NB4 (cell line): Measurements from ENCODE around the gene STYX.

ENCODE experiments used
- DNase-seq: peaks from one replicate; pipeline ENCODE4 v3.0.0; 2010; ENCODE audit warnings: low read depth
- H3K4me3 ChIP-seq: one replicate; pipeline ENCODE4 v1.5.1; 2011; ENCODE audit warnings: mild to moderate bottlenecking, low read depth, low read length, moderate library complexity
- MAX ChIP-seq: IDR thresholded peaks from 2 replicates; pipeline ENCODE4 v1.6.1; 2011; ENCODE audit warnings: low read depth, low read length
- MYC ChIP-seq: IDR thresholded peaks from 2 replicates; pipeline ENCODE4 v1.6.1; 2011; ENCODE audit warnings: low read depth, low read length
- POLR2A ChIP-seq: IDR thresholded peaks from 2 replicates; pipeline ENCODE4 v1.6.1; 2011; ENCODE audit warnings: mild to moderate bottlenecking; ENCODE audit not compliant: insufficient read length; ENCODE audit errors: extremely low read depth
- TF ChIP-seq, protein P1 (sequence below): IDR thresholded peaks from one replicate; pipeline ENCODE4 v1.5.1; 2012; ENCODE audit warnings: low read depth, low read length

The STYX gene

GRCh38 chr14:52797653-52798052, 67.7 kb downstream of the STYX start:
- no peak for TF ChIP-seq MAX
- no peak for TF ChIP-seq MYC
- TF ChIP-seq, protein P1, sequence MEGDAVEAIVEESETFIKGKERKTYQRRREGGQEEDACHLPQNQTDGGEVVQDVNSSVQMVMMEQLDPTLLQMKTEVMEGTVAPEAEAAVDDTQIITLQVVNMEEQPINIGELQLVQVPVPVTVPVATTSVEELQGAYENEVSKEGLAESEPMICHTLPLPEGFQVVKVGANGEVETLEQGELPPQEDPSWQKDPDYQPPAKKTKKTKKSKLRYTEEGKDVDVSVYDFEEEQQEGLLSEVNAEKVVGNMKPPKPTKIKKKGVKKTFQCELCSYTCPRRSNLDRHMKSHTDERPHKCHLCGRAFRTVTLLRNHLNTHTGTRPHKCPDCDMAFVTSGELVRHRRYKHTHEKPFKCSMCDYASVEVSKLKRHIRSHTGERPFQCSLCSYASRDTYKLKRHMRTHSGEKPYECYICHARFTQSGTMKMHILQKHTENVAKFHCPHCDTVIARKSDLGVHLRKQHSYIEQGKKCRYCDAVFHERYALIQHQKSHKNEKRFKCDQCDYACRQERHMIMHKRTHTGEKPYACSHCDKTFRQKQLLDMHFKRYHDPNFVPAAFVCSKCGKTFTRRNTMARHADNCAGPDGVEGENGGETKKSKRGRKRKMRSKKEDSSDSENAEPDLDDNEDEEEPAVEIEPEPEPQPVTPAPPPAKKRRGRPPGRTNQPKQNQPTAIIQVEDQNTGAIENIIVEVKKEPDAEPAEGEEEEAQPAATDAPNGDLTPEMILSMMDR, result no peak
- TF ChIP-seq POLR2A, result no peak
- no peak for DNase-seq
- no peak overlapping the region for H3K4me3 ChIP-seq

- TF ChIP-seq, protein P1, result no peak
- TF ChIP-seq MYC (no peak), POLR2A (no peak), MAX (no peak)
- DNase-seq, result no peak
- H3K4me3 ChIP-seq, result no peak overlapping the region
These were observed 68.9 kb downstream of the STYX start for GRCh38 chr14:52798826-52799225.

GRCh38 chr14:52801014-52801712, 71.2 kb downstream of the STYX start:
- no peak for TF ChIP-seq MAX
- TF ChIP-seq POLR2A, result no peak
- no peak for TF ChIP-seq MYC
- TF ChIP-seq, protein P1, result no peak
- H3K4me3 ChIP-seq, result no peak overlapping the region
- DNase-seq, result peak; percentile 28

GRCh38 chr14:52802597-52802996, 72.6 kb downstream of the STYX start:
- no peak overlapping the region for H3K4me3 ChIP-seq
- no peak for TF ChIP-seq MAX
- TF ChIP-seq, protein P1, result no peak
- no peak for TF ChIP-seq MYC
- no peak for TF ChIP-seq POLR2A
- DNase-seq, result no peak

- no peak overlapping the region for H3K4me3 ChIP-seq
- TF ChIP-seq MYC (no peak), MAX (no peak), POLR2A (no peak)
- TF ChIP-seq, protein P1, result no peak
- no peak for DNase-seq
These were observed 76.1 kb downstream of the STYX start for GRCh38 chr14:52806115-52806514.

- TF ChIP-seq MAX (no peak), POLR2A (no peak), MYC (no peak)
- TF ChIP-seq, protein P1, result no peak
These were observed 78.1 kb downstream of the STYX start for GRCh38 chr14:52808101-52808500.

More at GRCh38 chr14:52808101-52808500, 78.1 kb downstream of the STYX start:
- no peak overlapping the region for H3K4me3 ChIP-seq
- no peak for DNase-seq
